Hematopoietic multipotent progenitor cell treated with erythropoietin and hydrocortisone succinate and interleukin-3 and kit ligand, for 15 days (in vitro differentiated cells): ENCODE results near the gene ZBTB43.

Experiments
- DNase-seq: peaks from one replicate; pipeline ENCODE4 v3.0.0-alpha.2; 2015; ENCODE audit warnings: low spot score

Gene ZBTB43

GRCh38 chr9:126829035-126829434 is 24.2 kb downstream of the ZBTB43 start:
- no peak for DNase-seq

- no peak for DNase-seq
Observed at GRCh38 chr9:126830827-126831226, 26.0 kb downstream of the ZBTB43 start.

- no peak for DNase-seq
Observed at GRCh38 chr9:126832440-126832839, 27.6 kb downstream of the ZBTB43 start.

GRCh38 chr9:126833020-126833419 is 28.2 kb downstream of the ZBTB43 start:
- DNase-seq: no peak

- DNase-seq: no peak
Observed at GRCh38 chr9:126833710-126834345, 29.0 kb downstream of the ZBTB43 start.

GRCh38 chr9:126834672-126835071 is 29.8 kb downstream of the ZBTB43 start:
- DNase-seq: no peak

GRCh38 chr9:126836216-126836615 is 31.4 kb downstream of the ZBTB43 start:
- DNase-seq: no peak

- DNase-seq: no peak
Observed at GRCh38 chr9:126838055-126838811, 33.4 kb downstream of the ZBTB43 start.

- DNase-seq: no peak
Observed at GRCh38 chr9:126838895-126839294, 34.1 kb downstream of the ZBTB43 start.

GRCh38 chr9:126839301-126839700 is 34.5 kb downstream of the ZBTB43 start:
- no peak for DNase-seq

GRCh38 chr9:126842220-126842842 is 37.5 kb downstream of the ZBTB43 start:
- DNase-seq: no peak

- no peak for DNase-seq
Observed at GRCh38 chr9:126842977-126843799, 38.3 kb downstream of the ZBTB43 start.

GRCh38 chr9:126844085-126844484 is 39.2 kb downstream of the ZBTB43 start:
- no peak for DNase-seq

GRCh38 chr9:126847051-126847450 is 42.2 kb downstream of the ZBTB43 start:
- DNase-seq: no peak

GRCh38 chr9:126849591-126850225 is 44.9 kb downstream of the ZBTB43 start:
- DNase-seq: no peak

- no peak for DNase-seq
Observed at GRCh38 chr9:126851286-126851880, 46.5 kb downstream of the ZBTB43 start.

GRCh38 chr9:126852086-126852688 is 47.3 kb downstream of the ZBTB43 start:
- no peak for DNase-seq

GRCh38 chr9:126853667-126854066 is 48.8 kb downstream of the ZBTB43 start:
- DNase-seq: no peak

GRCh38 chr9:126854734-126855133 is 49.9 kb downstream of the ZBTB43 start:
- no peak for DNase-seq

- no peak for DNase-seq
Observed at GRCh38 chr9:126856326-126856877, 51.6 kb downstream of the ZBTB43 start.
